ENCODE results near the gene CPEB1. TPM values are rescaled to one million over a fixed set of nuclear protein-coding genes. Genes with fewer than 3 reads are reported as not detected.
"Not testable (repeated sequence)": the region's sequence is repeated elsewhere in the genome, so short reads cannot be mapped to it uniquely, and the experiment has no call there.

Gene CPEB1
- polyA plus RNA-seq, 2 of the 4 experiments (the other 2 are of a cell fraction) = 2.7 to 7.0 TPM

GRCh38 chr15:82646250-82647044, 716 bp downstream of the CPEB1 start (continued):
- TF ChIP-seq MYC (IDR thresholded peaks at IDR 0.05; ENCODE audit: borderline replicate concordance, low read length) = no peak
- no peak for TF ChIP-seq ZC3H11A (IDR thresholded peaks at IDR 0.05)
- no peak for TF ChIP-seq HDAC2 (IDR thresholded peaks at IDR 0.05)

GRCh38 chr15:82644967-82645852, 2.0 kb downstream of the CPEB1 start:
- not testable (repeated sequence) for H3K9me3 ChIP-seq; ATAC-seq; H3K4me2 ChIP-seq; H3K27ac ChIP-seq; DNase-seq (ENCODE audit: low read depth in 1 of 2, low spot score in 1 of 2); H3K4me3 ChIP-seq; FAIRE-seq; H3K4me1 ChIP-seq
- ChIA-PET POLR2A (interaction anchor here (1.1 kb wide), 1 partner anchor 105 kb away, joined by 3 read pairs; the partner anchor contains the start of gene RPS17), CTCF (interaction anchor here (0.8 to 1.1 kb wide), 2 partner anchors 13 to 343 kb away, joined by 3 read pairs; no protein-coding TSS in a partner anchor)
- WGBS (ENCODE audit: missing lambda C conversion rate) = 86% methylated on average over 34 of the region's 34 CpGs

- Histone ChIP-seq H3K27ac (no peak overlapping the region), H3K4me3 (no peak overlapping the region), H3K4me2 (no peak overlapping the region), H3K9me3 (no peaks in the 10 kb centered on the region), H3K4me1 (peaks cover 6% of the 10 kb centered on the region; the same call in 2 of the 3 replicates)
- FAIRE-seq = no peak
- ChIA-PET CTCF (interaction anchor here (0.7 to 1.5 kb wide), 3 partner anchors 10 to 20 kb away, joined by 3 to 4 read pairs (median 4); no protein-coding TSS in a partner anchor), POLR2A (no interaction called here)
- 69% methylated on average over 3 of the region's 3 CpGs for WGBS (ENCODE audit: missing lambda C conversion rate)
- ATAC-seq = no peak
- no peak for DNase-seq (ENCODE audit: low read depth in 1 of 2, low spot score in 1 of 2)
- TF ChIP-seq HEYL (CRISPR knock-in tag; IDR thresholded peaks at IDR 0.05) = no peak
- TF ChIP-seq ATOH8 (CRISPR knock-in tag; IDR thresholded peaks at IDR 0.05; ENCODE audit: low read depth) = no peak
- TF ChIP-seq ZSCAN20 (CRISPR knock-in tag; IDR thresholded peaks at IDR 0.05) = no peak
- TF ChIP-seq EHMT2 (IDR thresholded peaks at IDR 0.05; ENCODE audit: low read depth) = no peak
- no peak for TF ChIP-seq HOXB13 (CRISPR knock-in tag; IDR thresholded peaks at IDR 0.05; ENCODE audit: low read depth)
- TF ChIP-seq KDM5A (IDR thresholded peaks at IDR 0.05) = no peak
- no peak for TF ChIP-seq BHLHE40 (IDR thresholded peaks at IDR 0.05; ENCODE audit: low read depth, low read length)
- no peak for TF ChIP-seq MAX (IDR thresholded peaks at IDR 0.05)
Observed at GRCh38 chr15:82643992-82644391, 3.2 kb downstream of the CPEB1 start.

- POLR2A ChIA-PET = no interaction called here
Observed at GRCh38 chr15:82642656-82643055, 4.5 kb downstream of the CPEB1 start.

More at GRCh38 chr15:82642656-82643055, 4.5 kb downstream of the CPEB1 start:
- TF ChIP-seq RARB (CRISPR knock-in tag; IDR thresholded peaks at IDR 0.05) (no peak), EP300 (IDR thresholded peaks at IDR 0.05) (no peak), RNF2 (IDR thresholded peaks at IDR 0.05; ENCODE audit: borderline replicate concordance, low read depth) (no peak), POLR2AphosphoS2 (conservative IDR thresholded peaks at IDR 0.05; ENCODE audit: low read length) (no peak), TFCP2L1 (CRISPR knock-in tag; IDR thresholded peaks at IDR 0.05) (no peak), ZC3H11A (IDR thresholded peaks at IDR 0.05) (no peak), ZFP36 (IDR thresholded peaks at IDR 0.05; ENCODE audit: borderline replicate concordance, partially characterized antibody) (no peak), CBX2 (IDR thresholded peaks at IDR 0.05; ENCODE audit: borderline replicate concordance, low read depth) (no peak), NR3C1 (IDR thresholded peaks at IDR 0.05) (no peak)
- FAIRE-seq (no peak), DNase-seq (ENCODE audit: low read depth in 1 of 2, low spot score in 1 of 2) (no peak), ATAC-seq (no peak)
- H3K4me1 ChIP-seq = peaks cover 6% of the 10 kb centered on the region; the same call in 2 of the 3 replicates
- H3K27ac ChIP-seq = no peak overlapping the region
- H3K4me2 ChIP-seq = no peak overlapping the region
- CTCF ChIA-PET = interaction anchor here (0.8 to 1.5 kb wide), 2 partner anchors 19 to 358 kb away, joined by 3 to 4 read pairs; no protein-coding TSS in a partner anchor
- H3K4me3 ChIP-seq = no peak overlapping the region
- no peaks in the 10 kb centered on the region for H3K9me3 ChIP-seq
- 52% methylated on average over 3 of the region's 3 CpGs for WGBS (ENCODE audit: missing lambda C conversion rate)

Measured in A549 (cell line).